ENCODE data around the gene MTMR12.

DNA sequence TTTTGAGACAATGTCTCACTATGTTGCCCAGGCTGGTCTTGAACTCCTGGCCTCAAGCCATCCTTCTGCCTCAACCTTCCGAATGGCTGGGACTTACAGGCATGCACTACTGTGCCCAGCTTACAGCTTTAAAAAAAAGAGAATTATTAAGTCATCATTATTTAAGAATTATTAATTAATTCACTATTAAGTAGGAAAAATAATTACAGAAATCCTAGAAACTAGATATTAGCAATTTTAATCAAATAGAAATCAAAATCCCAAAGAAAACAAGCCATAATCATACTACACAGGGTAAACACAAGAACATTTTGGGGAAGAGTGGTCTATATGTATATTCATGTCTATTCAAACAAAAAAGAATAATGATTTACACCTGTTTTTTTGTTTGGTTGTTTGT is 19.6 kb upstream of the MTMR12 start:
- TF ChIP-seq, protein P1, sequence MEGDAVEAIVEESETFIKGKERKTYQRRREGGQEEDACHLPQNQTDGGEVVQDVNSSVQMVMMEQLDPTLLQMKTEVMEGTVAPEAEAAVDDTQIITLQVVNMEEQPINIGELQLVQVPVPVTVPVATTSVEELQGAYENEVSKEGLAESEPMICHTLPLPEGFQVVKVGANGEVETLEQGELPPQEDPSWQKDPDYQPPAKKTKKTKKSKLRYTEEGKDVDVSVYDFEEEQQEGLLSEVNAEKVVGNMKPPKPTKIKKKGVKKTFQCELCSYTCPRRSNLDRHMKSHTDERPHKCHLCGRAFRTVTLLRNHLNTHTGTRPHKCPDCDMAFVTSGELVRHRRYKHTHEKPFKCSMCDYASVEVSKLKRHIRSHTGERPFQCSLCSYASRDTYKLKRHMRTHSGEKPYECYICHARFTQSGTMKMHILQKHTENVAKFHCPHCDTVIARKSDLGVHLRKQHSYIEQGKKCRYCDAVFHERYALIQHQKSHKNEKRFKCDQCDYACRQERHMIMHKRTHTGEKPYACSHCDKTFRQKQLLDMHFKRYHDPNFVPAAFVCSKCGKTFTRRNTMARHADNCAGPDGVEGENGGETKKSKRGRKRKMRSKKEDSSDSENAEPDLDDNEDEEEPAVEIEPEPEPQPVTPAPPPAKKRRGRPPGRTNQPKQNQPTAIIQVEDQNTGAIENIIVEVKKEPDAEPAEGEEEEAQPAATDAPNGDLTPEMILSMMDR (conservative IDR thresholded peaks at IDR 0.05 in 1 of 2, IDR thresholded peaks at IDR 0.05 in 1 of 2; ENCODE audit: low read depth in 1 of 2, low read length in 2 of 2), result no peak
- TF ChIP-seq EZH2 (IDR thresholded peaks at IDR 0.05; ENCODE audit: low read length, missing control alignments), result no peak

All from fibroblast of lung (primary cell).